Mesendoderm (in vitro differentiated cells): ENCODE results near the gene RALBP1.

Experiments used
- DNase-seq: peaks from one replicate; pipeline ENCODE4 v3.0.0; 2013
- H2AK5ac ChIP-seq: 2 replicates; pipeline ENCODE4 v1.6.1; 2013; ENCODE audit warnings: low read length, inconsistent platforms
- H2BK120ac ChIP-seq: 2 replicates; pipeline ENCODE4 v1.6.1; 2013; ENCODE audit warnings: low read depth, mild to moderate bottlenecking, low read length, moderate library complexity, mixed read lengths
- H2BK15ac ChIP-seq: replicated peaks from 2 replicates; pipeline ENCODE4 v1.6.1; 2013; ENCODE audit warnings: low read depth, mild to moderate bottlenecking, moderate library complexity
- H2BK5ac ChIP-seq: 2 replicates; pipeline ENCODE4 v1.6.1; 2013; ENCODE audit warnings: low read length, inconsistent platforms
- H3K18ac ChIP-seq: 2 replicates; pipeline ENCODE4 v1.6.1; 2013; ENCODE audit warnings: mild to moderate bottlenecking, low read length, mixed read lengths
- H3K23ac ChIP-seq: one replicate; pipeline ENCODE4 v1.6.1; 2013; ENCODE audit warnings: low read length
- H3K27ac ChIP-seq: 2 replicates; pipeline ENCODE4 v1.5.1; 2013; ENCODE audit warnings: low read depth, mild to moderate bottlenecking, inconsistent platforms, low read length, moderate library complexity
- H3K27me3 ChIP-seq: 2 replicates; pipeline ENCODE4 v1.6.1; 2013; ENCODE audit warnings: low read length, control low read depth, mild to moderate bottlenecking, inconsistent platforms; ENCODE audit not compliant: insufficient read depth, poor library complexity
- H3K36me3 ChIP-seq: 2 replicates; pipeline ENCODE4 v1.6.1; 2013; ENCODE audit warnings: low read length, inconsistent platforms; ENCODE audit not compliant: control insufficient read depth, insufficient read depth
- H3K4ac ChIP-seq: one replicate; pipeline ENCODE4 v1.6.1; 2013; ENCODE audit warnings: low read depth, mild to moderate bottlenecking, low read length, moderate library complexity
- H3K4me1 ChIP-seq: 2 replicates; pipeline ENCODE4 v1.6.1; 2013; ENCODE audit warnings: low read depth, low read length, inconsistent platforms; ENCODE audit not compliant: control insufficient read depth
- H3K4me2 ChIP-seq: 2 replicates; pipeline ENCODE4 v1.6.1; 2013; ENCODE audit warnings: low read length
- H3K4me3 ChIP-seq: 2 replicates; pipeline ENCODE4 v1.5.1; 2013; ENCODE audit warnings: mild to moderate bottlenecking, low read length
- H3K56ac ChIP-seq: one replicate; pipeline ENCODE4 v1.6.1; 2013; ENCODE audit warnings: low read length
- H3K79me1 ChIP-seq: 2 replicates; pipeline ENCODE4 v1.6.1; 2013; ENCODE audit warnings: low read length, inconsistent platforms
- H3K79me2 ChIP-seq: 2 replicates; pipeline ENCODE4 v1.6.1; 2013; ENCODE audit warnings: mild to moderate bottlenecking, low read length; ENCODE audit not compliant: control insufficient read depth, insufficient read depth
- H3K9ac ChIP-seq: 2 replicates; pipeline ENCODE4 v1.6.1; 2013; ENCODE audit warnings: low read length, inconsistent platforms
- H4K5ac ChIP-seq: one replicate; pipeline ENCODE4 v1.6.1; 2013; ENCODE audit warnings: low read length
- H4K8ac ChIP-seq: one replicate; pipeline ENCODE4 v1.6.1; 2013; ENCODE audit warnings: low read depth, mild to moderate bottlenecking, control low read depth, low read length, moderate library complexity
- WGBS: extraction: QIAGEN DNeasy Blood & Tissue Kit; methylation state at CpG from one replicate; pipeline ENCODE4 v1.1.7; 2013; ENCODE audit warnings: low lambda C conversion rate, missing lambda C conversion rate; ENCODE audit not compliant: insufficient coverage; ENCODE audit errors: extremely low coverage; 5-methylcytosine and 5-hydroxymethylcytosine counted together

The RALBP1 gene

GRCh38 chr18:9536354-9537152 is 61.2 kb downstream of the RALBP1 start:
- Histone ChIP-seq H2AK5ac (no peak overlapping the region), H3K27ac (no peak overlapping the region), H3K4ac (no peak overlapping the region), H3K9ac (no peak overlapping the region), H3K4me1 (no peaks in the 10 kb centered on the region), H3K56ac (no peak overlapping the region), H2BK120ac (no peak overlapping the region), H3K4me3 (no peak overlapping the region), H2BK15ac (no peak overlapping the region), H3K36me3 (peaks cover 2% of the 10 kb centered on the region), H3K27me3 (no peaks in the 10 kb centered on the region), H3K79me1 (no peaks in the 10 kb centered on the region), H2BK5ac (no peak overlapping the region), H4K5ac (no peak overlapping the region), H3K23ac (no peak overlapping the region), H4K8ac (no peak overlapping the region), H3K79me2 (no peaks in the 10 kb centered on the region), H3K18ac (no peak overlapping the region), H3K4me2 (no peak overlapping the region)
- no peak for DNase-seq
- WGBS: no CpG with 5 or more reads among the region's 24 CpGs

- no peak overlapping the region for H4K8ac ChIP-seq
- H2BK5ac ChIP-seq: no peak overlapping the region
- no peak overlapping the region for H2BK15ac ChIP-seq
- no peak overlapping the region for H3K9ac ChIP-seq
- DNase-seq: no peak
- no CpG with 5 or more reads among the region's 6 CpGs for WGBS
- H3K23ac ChIP-seq: no peak overlapping the region
- H3K27me3 ChIP-seq: no peaks in the 10 kb centered on the region
- H3K79me2 ChIP-seq: no peaks in the 10 kb centered on the region
- no peak overlapping the region for H2BK120ac ChIP-seq
- no peak overlapping the region for H4K5ac ChIP-seq
- no peak overlapping the region for H3K4me2 ChIP-seq
- no peak overlapping the region for H3K18ac ChIP-seq
- no peak overlapping the region for H3K27ac ChIP-seq
- no peak overlapping the region for H3K4ac ChIP-seq
- H3K4me1 ChIP-seq: no peaks in the 10 kb centered on the region
- H3K56ac ChIP-seq: no peak overlapping the region
- H2AK5ac ChIP-seq: no peak overlapping the region
- H3K4me3 ChIP-seq: no peak overlapping the region
- peaks cover 2% of the 10 kb centered on the region for H3K36me3 ChIP-seq
- H3K79me1 ChIP-seq: no peaks in the 10 kb centered on the region
Measured at GRCh38 chr18:9537677-9538076, 62.4 kb downstream of the RALBP1 start.

DNA sequence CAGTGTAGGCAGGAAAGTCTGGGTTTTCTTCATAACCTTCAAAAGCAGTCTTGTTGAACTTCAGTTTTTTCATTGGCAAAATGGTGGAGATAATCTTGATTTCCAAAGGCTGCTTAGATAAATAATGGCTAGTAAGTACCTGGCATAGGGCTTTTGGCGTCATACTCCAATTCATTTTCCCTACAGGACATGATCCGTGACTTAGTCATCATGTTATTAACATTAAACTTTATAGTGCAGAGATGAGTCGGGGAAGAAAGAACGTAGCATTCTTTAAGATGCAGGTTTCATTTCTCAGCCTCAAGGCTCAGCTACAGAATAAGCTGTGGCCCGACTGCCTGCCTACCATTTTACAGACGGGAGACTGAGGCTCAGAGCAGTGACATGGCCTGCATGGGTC is 64.0 kb downstream of the RALBP1 start:
- Histone ChIP-seq H2AK5ac (no peak overlapping the region), H4K8ac (no peak overlapping the region), H3K4me3 (no peak overlapping the region), H3K56ac (no peak overlapping the region), H3K9ac (no peak overlapping the region), H3K23ac (no peak overlapping the region), H2BK5ac (no peak overlapping the region), H4K5ac (no peak overlapping the region), H3K79me2 (no peaks in the 10 kb centered on the region), H2BK15ac (no peak overlapping the region), H3K27ac (no peak overlapping the region), H3K18ac (no peak overlapping the region), H3K4me2 (no peak overlapping the region), H3K36me3 (peaks cover 2% of the 10 kb centered on the region), H3K4me1 (no peaks in the 10 kb centered on the region), H3K27me3 (no peaks in the 10 kb centered on the region), H3K4ac (no peak overlapping the region), H2BK120ac (no peak overlapping the region), H3K79me1 (no peaks in the 10 kb centered on the region)
- no CpG with 5 or more reads among the region's 6 CpGs for WGBS
- DNase-seq: no peak

DNA sequence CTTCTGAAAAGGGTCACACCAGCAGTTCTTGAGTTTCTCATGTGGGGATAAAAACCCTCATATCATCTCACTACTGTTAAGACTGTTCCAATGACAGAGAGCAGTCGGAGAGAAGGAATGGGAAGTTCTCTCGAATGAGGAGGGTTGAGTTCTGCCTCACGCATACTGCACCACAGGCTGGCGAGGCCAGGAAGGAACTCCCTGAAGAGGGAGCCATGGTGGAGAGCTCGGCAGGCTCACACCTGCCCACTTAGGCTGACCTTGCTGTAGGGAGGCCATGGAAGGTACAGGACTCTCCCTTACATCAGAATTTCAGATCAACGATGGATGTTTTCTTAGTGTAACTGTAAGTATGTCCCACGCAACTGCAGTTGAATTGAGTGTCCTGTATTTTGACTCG is 64.6 kb downstream of the RALBP1 start:
- Histone ChIP-seq H3K36me3 (peaks cover 2% of the 10 kb centered on the region), H2AK5ac (no peak overlapping the region), H3K27ac (no peak overlapping the region), H3K18ac (no peak overlapping the region), H3K23ac (no peak overlapping the region), H3K27me3 (no peaks in the 10 kb centered on the region), H2BK120ac (no peak overlapping the region), H3K4me3 (no peak overlapping the region), H4K8ac (no peak overlapping the region), H3K9ac (no peak overlapping the region), H2BK5ac (no peak overlapping the region), H3K4me1 (no peaks in the 10 kb centered on the region), H2BK15ac (no peak overlapping the region), H3K56ac (no peak overlapping the region), H3K4ac (no peak overlapping the region), H3K79me1 (no peaks in the 10 kb centered on the region), H3K79me2 (no peaks in the 10 kb centered on the region), H4K5ac (no peak overlapping the region), H3K4me2 (no peak overlapping the region)
- WGBS: no CpG with 5 or more reads among the region's 8 CpGs
- no peak for DNase-seq

DNA sequence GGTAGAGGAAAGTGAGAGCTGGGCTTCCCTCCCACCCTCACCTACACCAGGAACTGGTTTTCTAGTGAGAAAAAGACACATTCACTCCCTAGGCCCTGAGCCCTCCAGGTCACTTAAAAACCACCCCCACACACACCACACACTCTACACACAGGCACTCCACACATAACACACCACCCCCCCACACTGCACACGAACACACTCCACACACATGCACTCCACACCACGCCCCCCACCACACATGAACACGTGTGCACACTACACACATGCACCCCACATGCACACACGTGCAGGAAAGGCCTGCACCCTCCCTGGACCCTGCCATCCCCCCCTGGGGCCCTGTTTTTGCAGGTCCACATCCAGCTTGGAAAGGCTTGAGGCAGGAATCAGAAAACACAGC is 67.6 kb downstream of the RALBP1 start:
- H3K79me2 ChIP-seq: no peaks in the 10 kb centered on the region
- H3K4me3 ChIP-seq: no peak overlapping the region
- WGBS: no CpG with 5 or more reads among the region's 4 CpGs
- no peak overlapping the region for H3K9ac ChIP-seq
- no peak overlapping the region for H3K27ac ChIP-seq
- no peak overlapping the region for H2BK120ac ChIP-seq
- DNase-seq: no peak
- peaks cover 2% of the 10 kb centered on the region for H3K79me1 ChIP-seq
- no peak overlapping the region for H3K4me2 ChIP-seq
- H2BK5ac ChIP-seq: no peak overlapping the region
- H4K8ac ChIP-seq: no peak overlapping the region
- H4K5ac ChIP-seq: no peak overlapping the region
- no peak overlapping the region for H2AK5ac ChIP-seq
- H3K4ac ChIP-seq: no peak overlapping the region
- peaks cover 10% of the 10 kb centered on the region for H3K36me3 ChIP-seq
- H2BK15ac ChIP-seq: no peak overlapping the region
- H3K4me1 ChIP-seq: no peaks in the 10 kb centered on the region
- H3K18ac ChIP-seq: no peak overlapping the region
- no peak overlapping the region for H3K56ac ChIP-seq
- H3K27me3 ChIP-seq: no peaks in the 10 kb centered on the region
- H3K23ac ChIP-seq: no peak overlapping the region

DNA sequence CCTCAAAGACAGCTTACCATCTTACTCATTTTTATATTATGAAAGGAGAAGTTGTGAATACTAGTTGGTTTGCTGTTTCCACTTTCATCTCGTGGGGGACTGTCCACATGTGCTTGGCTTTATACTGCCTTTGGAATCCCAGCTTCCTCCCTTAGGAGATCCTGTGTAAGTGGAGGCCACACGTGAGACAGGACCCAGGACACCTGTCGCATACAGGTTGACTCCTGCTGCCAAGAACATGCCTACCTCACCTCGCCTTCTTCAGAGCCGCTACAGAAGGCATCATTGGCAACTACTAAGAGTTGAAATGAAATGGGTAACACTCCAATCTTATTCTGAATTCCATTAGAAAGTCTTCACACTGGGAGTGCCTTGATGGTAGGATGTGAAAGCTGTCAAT is 69.7 kb downstream of the RALBP1 start:
- Histone ChIP-seq H4K8ac (no peak overlapping the region), H2AK5ac (no peak overlapping the region), H2BK15ac (no peak overlapping the region), H3K9ac (no peak overlapping the region), H2BK5ac (no peak overlapping the region), H3K4ac (no peak overlapping the region), H3K4me3 (no peak overlapping the region), H3K4me1 (no peaks in the 10 kb centered on the region), H3K79me2 (no peaks in the 10 kb centered on the region), H3K36me3 (peaks cover 18% of the 10 kb centered on the region), H3K23ac (no peak overlapping the region), H3K27ac (no peak overlapping the region), H4K5ac (no peak overlapping the region), H3K27me3 (no peaks in the 10 kb centered on the region), H3K56ac (no peak overlapping the region), H3K18ac (no peak overlapping the region), H3K4me2 (no peak overlapping the region), H3K79me1 (peaks cover 2% of the 10 kb centered on the region), H2BK120ac (no peak overlapping the region)
- DNase-seq: no peak
- no CpG with 5 or more reads among the region's 5 CpGs for WGBS
